ENCODE measurements around the gene RPS6KA4. TPM values are rescaled to one million over a fixed set of nuclear protein-coding genes. Genes with fewer than 3 reads are reported as not detected.

Gene RPS6KA4
- total and polyA plus RNA-seq, 2 of the 13 experiments (the other 11 are each of a cell fraction or from before 2014, with no cell fraction given): 8.9 to 14.2 TPM

GRCh38 chr11:64333556-64333955 is 25.4 kb upstream of the RPS6KA4 start:
- no TSS peak for BruUV-seq (replicated peaks)

More at GRCh38 chr11:64333556-64333955, 25.4 kb upstream of the RPS6KA4 start:
- Histone ChIP-seq H3K36me3 (replicated peaks in 1 of 2; ENCODE audit: control insufficient read depth in 1 of 2, insufficient read depth in 2 of 2, low read length in 2 of 2) (no peaks in the 10 kb centered on the region), H3K27ac (ENCODE audit: extremely low read length, insufficient read depth, low read length) (no peak overlapping the region), H3K4me3 (replicated peaks in 1 of 3; ENCODE audit: insufficient read depth in 1 of 3, low read depth in 2 of 3, low read length in 3 of 3) (no peak overlapping the region), H3K4me2 (ENCODE audit: low read depth, low read length) (no peak overlapping the region), H3K79me2 (ENCODE audit: insufficient read depth, low read length) (no peaks in the 10 kb centered on the region), H3K9ac (ENCODE audit: insufficient read depth, low read depth, low read length) (no peak overlapping the region), H2AFZ (ENCODE audit: low read length) (no peak overlapping the region), H3K27me3 (ENCODE audit: control insufficient read depth in 1 of 2, insufficient read depth in 2 of 2, low read length in 2 of 2) (peaks cover 3 to 11% of the 10 kb centered on the region in 2 experiments; a peak in 3 of 5 replicates), H3K4me1 (ENCODE audit: insufficient read depth, low read length) (peaks cover 22% of the 10 kb centered on the region), H4K20me1 (ENCODE audit: insufficient read depth, low read length) (no peaks in the 10 kb centered on the region), H3K9me3 (ENCODE audit: low read length) (no peaks in the 10 kb centered on the region)
- WGBS (ENCODE audit: low lambda C conversion rate): 54% methylated on average over 8 of the region's 8 CpGs
- ATAC-seq (no peak), DNase-seq (ENCODE audit: low spot score) (no peak), FAIRE-seq (no peak)
- CTCF ChIA-PET (ENCODE audit: low intra/inter-chr PET ratio, low total read pairs): no interaction called here
- TF ChIP-seq ZBTB43 (CRISPR knock-in tag; conservative IDR thresholded peaks at IDR 0.05) (no peak), ZNF569 (CRISPR knock-in tag; IDR thresholded peaks at IDR 0.05; ENCODE audit: borderline replicate concordance) (no peak), NFIB (CRISPR knock-in tag; IDR thresholded peaks at IDR 0.05; ENCODE audit: borderline replicate concordance) (no peak), ELF4 (CRISPR knock-in tag; IDR thresholded peaks at IDR 0.05; ENCODE audit: borderline replicate concordance) (no peak), RNF2 (conservative IDR thresholded peaks at IDR 0.05; ENCODE audit: low read depth) (no peak), ATF5 (CRISPR knock-in tag; IDR thresholded peaks at IDR 0.05; ENCODE audit: low read depth) (no peak), ZNF580 (CRISPR knock-in tag; IDR thresholded peaks at IDR 0.05; ENCODE audit: borderline replicate concordance, low read depth) (no peak), ZUFSP (CRISPR knock-in tag; IDR thresholded peaks at IDR 0.05; ENCODE audit: borderline replicate concordance) (no peak), NFE2L2 (IDR thresholded peaks at IDR 0.05; ENCODE audit: low read length) (no peak), ZKSCAN1 (IDR thresholded peaks at IDR 0.05; ENCODE audit: low read length) (no peak), E2F1 (CRISPR knock-in tag; IDR thresholded peaks at IDR 0.05) (no peak), REL (CRISPR knock-in tag; conservative IDR thresholded peaks at IDR 0.05) (no peak), SOX5 (CRISPR knock-in tag; IDR thresholded peaks at IDR 0.05; ENCODE audit: borderline replicate concordance) (no peak), ZBTB44 (CRISPR knock-in tag; IDR thresholded peaks at IDR 0.05) (no peak), ZNF773 (CRISPR knock-in tag; IDR thresholded peaks at IDR 0.05; ENCODE audit: borderline replicate concordance) (no peak), CBX1 (IDR thresholded peaks at IDR 0.05; ENCODE audit: low read depth) (no peak), MXD4 (CRISPR knock-in tag; IDR thresholded peaks at IDR 0.05) (no peak), SYNCRIP (IDR thresholded peaks at IDR 0.05; ENCODE audit: insufficient read depth, low read depth, low read length) (no peak)
- in situ Hi-C loops (cut with HindIII; ENCODE audit: extremely low pct_ligation_motif_present, low pct_unique_long_range_greater_than_20kb): no loop called here
- intact Hi-C loops (cut with micrococcal nuclease; ENCODE audit: unreplicated experiment): no loop called here
- POLR2A ChIA-PET: no interaction called here
